ENCODE data around the gene RAF1.

GRCh38 chr3:12561397-12561796, 102.5 kb downstream of the RAF1 start:
- TF ChIP-seq CTCF (IDR thresholded peaks at IDR 0.05) (no peak), EZH2 (IDR thresholded peaks at IDR 0.05; ENCODE audit: borderline replicate concordance, insufficient read depth, low read depth, low read length, poor library complexity, severe bottlenecking) (no peak)

Data from B cell (primary cell).